ENCODE data around the gene NLRC3. TPM values are rescaled to one million over a fixed set of nuclear protein-coding genes. Genes with fewer than 3 reads are reported as not detected.

The NLRC3 gene
- total RNA-seq, 1 donor from 2014 or later: 3.2 TPM

- Mint-ChIP-seq H3K27me3 (ENCODE audit: unreplicated experiment) (peaks cover 3% of the 10 kb centered on the region), H3K4me3 (ENCODE audit: unreplicated experiment) (no peak overlapping the region), H3K27ac (ENCODE audit: unreplicated experiment) (no peak overlapping the region), H3K36me3 (ENCODE audit: low read depth, unreplicated experiment) (peaks cover 15% of the 10 kb centered on the region), H3K4me1 (ENCODE audit: unreplicated experiment) (no peaks in the 10 kb centered on the region), H3K9me3 (ENCODE audit: unreplicated experiment) (no peaks in the 10 kb centered on the region)
- no peak for DNase-seq (ENCODE audit: low spot score)
- TF ChIP-seq, protein P1, sequence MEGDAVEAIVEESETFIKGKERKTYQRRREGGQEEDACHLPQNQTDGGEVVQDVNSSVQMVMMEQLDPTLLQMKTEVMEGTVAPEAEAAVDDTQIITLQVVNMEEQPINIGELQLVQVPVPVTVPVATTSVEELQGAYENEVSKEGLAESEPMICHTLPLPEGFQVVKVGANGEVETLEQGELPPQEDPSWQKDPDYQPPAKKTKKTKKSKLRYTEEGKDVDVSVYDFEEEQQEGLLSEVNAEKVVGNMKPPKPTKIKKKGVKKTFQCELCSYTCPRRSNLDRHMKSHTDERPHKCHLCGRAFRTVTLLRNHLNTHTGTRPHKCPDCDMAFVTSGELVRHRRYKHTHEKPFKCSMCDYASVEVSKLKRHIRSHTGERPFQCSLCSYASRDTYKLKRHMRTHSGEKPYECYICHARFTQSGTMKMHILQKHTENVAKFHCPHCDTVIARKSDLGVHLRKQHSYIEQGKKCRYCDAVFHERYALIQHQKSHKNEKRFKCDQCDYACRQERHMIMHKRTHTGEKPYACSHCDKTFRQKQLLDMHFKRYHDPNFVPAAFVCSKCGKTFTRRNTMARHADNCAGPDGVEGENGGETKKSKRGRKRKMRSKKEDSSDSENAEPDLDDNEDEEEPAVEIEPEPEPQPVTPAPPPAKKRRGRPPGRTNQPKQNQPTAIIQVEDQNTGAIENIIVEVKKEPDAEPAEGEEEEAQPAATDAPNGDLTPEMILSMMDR (IDR thresholded peaks at IDR 0.05; ENCODE audit: unreplicated experiment): no peak
These were observed 40.4 kb downstream of the NLRC3 start for GRCh38 chr16:3536851-3537250.

DNA sequence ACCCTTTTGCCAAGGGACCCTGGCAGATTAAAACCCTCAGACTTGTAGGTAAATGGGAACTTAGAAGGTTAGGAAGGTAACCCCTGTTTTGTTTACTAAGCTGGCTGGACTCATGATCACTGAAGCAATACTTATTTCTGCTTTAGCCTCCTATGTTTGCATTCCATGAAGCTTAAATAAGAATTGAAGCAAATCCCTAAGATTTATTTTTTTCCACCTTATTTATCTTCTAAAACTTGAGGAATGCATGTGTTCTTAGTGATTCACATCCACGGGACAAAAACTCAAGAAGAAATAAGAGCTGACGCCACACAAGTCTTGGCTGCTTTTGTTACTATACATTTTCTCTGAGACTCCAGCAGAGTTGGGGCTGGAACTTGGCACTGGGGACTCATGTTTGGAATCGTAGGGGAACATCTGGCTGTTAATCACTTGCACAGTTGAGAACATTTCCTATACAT lies 40.9 kb downstream of the NLRC3 start:
- no peaks in the 10 kb centered on the region for H3K4me1 Mint-ChIP-seq (ENCODE audit: unreplicated experiment)
- H3K9me3 Mint-ChIP-seq (ENCODE audit: unreplicated experiment): no peaks in the 10 kb centered on the region
- peaks cover 3% of the 10 kb centered on the region for H3K27me3 Mint-ChIP-seq (ENCODE audit: unreplicated experiment)
- peaks cover 15% of the 10 kb centered on the region for H3K36me3 Mint-ChIP-seq (ENCODE audit: low read depth, unreplicated experiment)
- no peak for DNase-seq (ENCODE audit: low spot score)
- H3K4me3 Mint-ChIP-seq (ENCODE audit: unreplicated experiment): no peak overlapping the region
- H3K27ac Mint-ChIP-seq (ENCODE audit: unreplicated experiment): no peak overlapping the region
- TF ChIP-seq, protein P1 (IDR thresholded peaks at IDR 0.05; ENCODE audit: unreplicated experiment): no peak

DNA sequence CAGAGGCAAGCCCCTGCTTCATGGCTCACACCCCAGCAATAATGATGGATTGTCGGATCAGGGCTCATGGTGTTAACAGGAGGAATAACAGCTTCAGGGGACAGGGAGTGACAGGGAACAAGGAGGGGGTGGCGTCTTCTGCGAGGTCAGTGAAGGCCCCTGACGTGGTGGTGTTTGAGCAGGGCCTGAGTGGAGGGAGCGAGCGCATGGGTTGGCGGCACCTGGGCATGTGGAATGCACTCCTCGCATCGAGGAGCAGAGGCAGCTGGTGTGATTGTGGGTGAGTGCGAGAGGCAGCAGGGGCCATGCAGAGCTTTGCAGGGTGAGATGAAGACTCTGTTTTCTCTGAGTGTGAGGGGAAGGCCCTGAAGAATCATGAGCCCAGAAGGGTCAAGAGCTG lies 43.1 kb downstream of the NLRC3 start:
- Mint-ChIP-seq H3K9me3 (ENCODE audit: unreplicated experiment) (no peaks in the 10 kb centered on the region), H3K27ac (ENCODE audit: unreplicated experiment) (no peak overlapping the region), H3K4me1 (ENCODE audit: unreplicated experiment) (no peaks in the 10 kb centered on the region), H3K36me3 (ENCODE audit: low read depth, unreplicated experiment) (peaks cover 19% of the 10 kb centered on the region), H3K4me3 (ENCODE audit: unreplicated experiment) (peak overlapping the region; percentile 35), H3K27me3 (ENCODE audit: unreplicated experiment) (peaks cover 3% of the 10 kb centered on the region)
- TF ChIP-seq, protein P1 (IDR thresholded peaks at IDR 0.05; ENCODE audit: unreplicated experiment): no peak
- DNase-seq (ENCODE audit: low spot score): no peak

DNA sequence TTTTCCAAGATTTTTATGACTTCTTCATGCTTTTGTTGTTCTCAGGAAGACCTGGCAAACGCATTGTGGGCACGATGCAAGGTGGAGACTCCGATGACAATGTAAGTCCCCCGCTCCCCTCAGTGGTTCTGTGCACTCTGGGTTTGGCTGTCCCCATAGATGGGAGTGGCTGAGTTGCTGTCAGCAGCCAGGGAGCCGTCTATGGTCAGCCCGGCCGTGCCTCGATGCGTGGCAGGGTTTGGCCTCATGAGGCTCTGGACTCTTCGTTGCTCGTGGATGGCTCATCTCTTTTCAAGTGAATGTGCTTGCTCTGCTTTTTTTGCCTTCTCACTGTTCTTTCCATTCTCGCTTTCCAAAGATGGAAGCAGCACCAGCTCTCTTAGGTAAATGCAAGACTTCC lies 44.5 kb downstream of the NLRC3 start:
- TF ChIP-seq, protein P1 (IDR thresholded peaks at IDR 0.05; ENCODE audit: unreplicated experiment): no peak
- Mint-ChIP-seq H3K27me3 (ENCODE audit: unreplicated experiment) (peaks cover 3% of the 10 kb centered on the region), H3K27ac (ENCODE audit: unreplicated experiment) (no peak overlapping the region), H3K9me3 (ENCODE audit: unreplicated experiment) (peaks cover 5% of the 10 kb centered on the region), H3K36me3 (ENCODE audit: low read depth, unreplicated experiment) (peaks cover 29% of the 10 kb centered on the region), H3K4me1 (ENCODE audit: unreplicated experiment) (no peaks in the 10 kb centered on the region), H3K4me3 (ENCODE audit: unreplicated experiment) (no peak overlapping the region)
- DNase-seq (ENCODE audit: low spot score): no peak

GRCh38 chr16:3530371-3530914 lies 46.8 kb downstream of the NLRC3 start:
- TF ChIP-seq, protein P1 (IDR thresholded peaks at IDR 0.05; ENCODE audit: unreplicated experiment): no peak
- Mint-ChIP-seq H3K9me3 (ENCODE audit: unreplicated experiment) (peaks cover 5% of the 10 kb centered on the region), H3K27ac (ENCODE audit: unreplicated experiment) (no peak overlapping the region), H3K27me3 (ENCODE audit: unreplicated experiment) (peaks cover 3% of the 10 kb centered on the region), H3K36me3 (ENCODE audit: low read depth, unreplicated experiment) (peaks cover 38% of the 10 kb centered on the region), H3K4me1 (ENCODE audit: unreplicated experiment) (peaks cover 8% of the 10 kb centered on the region), H3K4me3 (ENCODE audit: unreplicated experiment) (no peak overlapping the region)
- DNase-seq (ENCODE audit: low spot score): no peak

Data from endothelial cell (in vitro differentiated cells).